ENCODE data around the gene TEPSIN.
"Not testable (repeated sequence)": the region's sequence is repeated elsewhere in the genome, so short reads cannot be mapped to it uniquely, and the experiment has no call there.

Gene TEPSIN

DNA sequence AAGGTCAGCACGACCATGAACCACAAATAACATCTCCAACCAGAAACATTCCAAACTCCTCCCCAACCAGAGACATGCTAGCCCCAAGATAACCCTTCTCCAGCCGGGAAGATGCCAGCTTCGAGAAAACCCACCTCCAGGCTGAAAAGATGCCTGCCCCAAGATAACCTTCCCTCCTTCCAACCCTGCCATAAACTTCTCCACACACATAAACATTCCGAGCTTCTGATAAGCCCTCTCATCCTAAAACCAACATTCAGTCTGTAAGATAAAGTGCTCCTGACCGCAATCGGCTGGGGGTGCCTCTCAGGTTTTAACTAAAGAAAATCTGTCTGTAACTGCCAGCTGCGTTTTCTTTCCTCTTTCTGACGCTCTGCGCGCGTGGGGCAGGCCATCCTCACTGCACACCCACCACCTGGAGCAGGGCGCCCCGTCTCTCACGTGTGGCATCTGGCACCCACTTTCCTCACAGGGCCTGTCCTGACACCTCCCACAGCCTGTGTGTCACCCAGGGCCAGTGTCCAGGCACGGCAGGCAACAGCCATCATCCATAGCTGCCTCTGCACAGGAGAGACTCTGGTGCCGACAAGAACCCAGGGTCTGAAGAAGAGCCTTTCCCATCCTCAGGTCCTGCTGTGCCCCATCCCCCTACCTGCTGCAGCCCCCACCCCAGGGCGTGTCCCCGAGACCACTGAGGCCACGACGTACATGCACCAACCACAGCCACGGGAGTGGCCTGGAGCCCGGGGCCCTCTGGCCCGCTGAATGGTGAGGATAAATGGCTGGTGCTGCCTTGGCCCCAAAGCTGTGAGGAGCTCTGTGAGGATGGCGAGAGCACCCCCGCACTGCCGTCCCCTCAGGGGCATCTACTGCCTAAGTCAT, 3.7 kb downstream of the TEPSIN start:
- no peak for DNase-seq

- DNase-seq = no peak
Observed at GRCh38 chr17:81234506-81234855, 4.4 kb downstream of the TEPSIN start.

GRCh38 chr17:81233811-81234505, 4.9 kb downstream of the TEPSIN start:
- no peak for DNase-seq

- no peak for DNase-seq
Observed at GRCh38 chr17:81233316-81233715, 5.5 kb downstream of the TEPSIN start.

DNA sequence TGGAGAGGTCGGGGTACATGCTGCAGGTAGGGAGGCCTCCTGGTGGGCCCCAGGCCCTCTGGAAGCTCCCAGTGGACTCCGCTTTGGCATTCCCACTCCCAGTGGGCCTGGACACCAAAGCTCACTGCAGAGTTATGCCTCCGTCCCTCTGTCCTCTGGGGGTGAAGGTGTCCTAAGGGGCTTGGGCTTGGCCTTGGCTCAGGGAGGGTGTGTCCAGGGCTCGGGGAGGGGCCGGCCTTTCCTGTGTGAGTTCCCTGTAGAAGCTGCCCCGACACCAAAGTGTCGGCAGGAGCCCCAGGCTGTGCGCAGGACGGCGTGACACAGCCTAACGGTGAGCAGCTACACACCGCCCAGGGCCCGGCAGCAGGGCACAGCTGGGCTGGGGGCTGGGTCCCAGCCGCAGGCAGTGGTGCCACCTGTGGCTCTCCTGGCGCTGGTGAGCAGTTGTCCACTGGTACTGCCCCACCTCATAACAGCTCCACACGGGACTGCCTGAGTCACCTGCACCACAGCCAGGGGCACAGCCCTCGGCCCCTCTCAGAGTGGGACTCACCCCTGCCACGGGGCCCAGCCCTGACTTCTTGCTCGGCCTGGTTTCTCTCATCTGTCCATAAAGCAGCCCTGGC, 6.1 kb downstream of the TEPSIN start:
- DNase-seq = no peak

DNA sequence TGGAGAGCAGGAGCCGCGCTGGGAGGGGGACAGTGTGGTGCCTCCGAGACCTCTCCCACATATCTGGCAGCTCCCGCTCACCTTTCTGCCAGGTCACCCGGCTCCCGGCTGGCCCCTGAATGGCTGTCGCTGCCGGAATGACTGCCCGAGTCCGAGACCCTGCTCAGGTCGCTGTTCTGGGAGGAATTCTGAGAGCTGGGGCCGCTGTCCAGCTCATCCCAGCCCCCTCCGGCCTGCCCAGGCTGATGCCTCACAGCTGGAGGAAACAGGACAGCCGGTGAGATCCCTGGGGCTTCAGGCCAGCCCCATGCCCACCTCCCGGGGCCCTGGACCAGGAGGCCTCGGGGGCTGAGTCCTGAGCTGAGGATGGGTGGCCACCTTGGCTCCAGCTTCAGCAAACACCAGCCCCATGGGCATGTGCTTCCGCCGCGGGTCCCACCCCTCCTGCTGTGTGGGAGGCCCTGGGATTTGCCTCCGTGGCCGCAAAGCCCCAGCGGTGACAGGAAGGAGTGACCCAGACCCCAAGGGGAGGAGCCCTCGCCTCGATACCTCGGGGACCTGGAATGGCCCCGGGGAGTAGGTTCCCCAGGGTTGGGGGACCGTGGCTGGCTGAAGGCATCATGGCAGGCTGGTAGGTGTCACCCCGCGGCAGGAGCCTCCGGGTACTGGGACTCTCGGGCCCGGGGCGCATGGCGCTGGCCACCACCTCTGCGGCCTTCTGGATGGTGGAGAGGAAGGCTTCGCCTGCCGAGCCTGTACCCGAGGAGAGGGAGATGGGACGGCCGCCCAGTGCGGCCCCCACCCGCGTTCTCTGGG, 6.9 kb downstream of the TEPSIN start:
- no peak for DNase-seq

GRCh38 chr17:81231121-81231645, 7.7 kb downstream of the TEPSIN start:
- DNase-seq = no peak

GRCh38 chr17:81230043-81230820, 8.6 kb downstream of the TEPSIN start:
- no peak for DNase-seq

DNA sequence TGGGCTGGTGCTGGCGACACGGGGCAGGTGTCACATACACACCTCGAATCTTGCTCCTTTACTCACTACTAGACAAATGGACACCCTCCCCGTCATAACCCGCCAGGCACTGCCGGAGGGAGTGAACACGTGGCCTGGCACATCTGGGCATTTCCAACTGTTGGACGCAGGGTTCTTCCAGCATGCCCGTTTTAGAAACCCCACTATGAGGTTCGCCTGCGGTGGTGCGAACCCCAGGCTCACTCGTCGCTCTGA, 9.3 kb downstream of the TEPSIN start:
- DNase-seq = no peak

DNA sequence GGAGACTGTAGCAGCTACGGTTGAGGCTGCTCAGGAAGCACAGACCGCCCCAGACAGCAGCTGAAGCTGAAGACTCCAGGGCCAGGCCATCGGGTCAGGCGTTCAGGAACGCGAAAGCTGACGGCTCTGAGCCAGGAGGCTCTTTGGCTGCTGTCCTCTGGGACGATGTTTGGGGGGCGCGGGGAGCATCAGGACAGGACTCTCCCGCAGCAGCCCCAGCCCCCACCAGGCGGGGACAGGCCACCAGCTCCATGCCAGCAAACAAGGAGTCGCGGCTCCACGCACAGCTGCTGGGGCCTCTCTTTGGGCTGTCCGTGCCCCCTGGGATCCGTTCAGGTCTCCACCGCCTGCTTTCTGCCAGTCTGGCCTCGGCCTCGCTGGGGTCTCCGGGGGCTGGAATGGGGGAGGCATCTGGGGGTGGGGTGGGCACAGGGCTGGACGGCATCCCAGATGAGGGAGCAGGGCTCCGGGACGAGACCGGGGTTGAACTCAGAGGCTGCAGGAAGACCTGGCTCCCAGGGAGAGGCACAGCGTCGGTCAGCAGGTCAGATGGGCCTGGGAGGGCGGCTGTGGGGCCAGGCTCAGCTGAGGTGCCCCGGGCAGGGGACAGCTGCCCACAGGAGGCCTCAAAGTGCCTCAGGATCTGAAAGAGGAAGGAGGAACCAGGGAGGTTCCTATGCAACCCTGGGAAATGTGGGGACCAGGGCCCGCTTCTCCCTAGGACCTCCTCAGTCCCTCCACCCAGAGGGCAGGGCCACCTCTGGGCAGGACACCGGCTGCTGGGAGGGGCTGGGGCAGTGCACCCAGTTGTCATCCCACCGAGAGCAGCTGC, 9.8 kb downstream of the TEPSIN start:
- DNase-seq = no peak

- DNase-seq = peak in 1 of 2 donors; percentile 20
Observed at GRCh38 chr17:81228420-81228819, 10.4 kb downstream of the TEPSIN start.

DNA sequence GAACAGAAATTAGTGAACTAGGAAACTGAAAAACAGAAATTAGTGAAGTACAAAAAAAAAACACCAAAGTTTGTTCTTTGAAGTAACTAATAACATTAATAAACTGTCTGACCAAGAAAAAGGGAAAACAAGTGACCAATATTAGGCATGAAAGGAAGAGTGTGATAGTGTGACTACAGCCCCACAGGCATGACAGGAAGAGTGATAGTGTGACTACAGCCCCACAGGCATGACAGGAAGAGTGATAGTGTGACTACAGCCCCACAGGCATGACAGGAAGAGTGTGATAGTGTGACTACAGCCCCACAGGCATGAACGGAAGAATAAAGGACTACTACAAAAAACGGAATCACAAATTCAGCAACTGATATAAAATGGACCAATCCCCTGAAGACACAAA, 11.2 kb downstream of the TEPSIN start:
- DNase-seq = not testable (repeated sequence)

- no peak for DNase-seq
Observed at GRCh38 chr17:81223762-81224130, 15.1 kb downstream of the TEPSIN start.

- DNase-seq = peak; percentile 95 to 99
Observed at GRCh38 chr17:81222906-81223761, 15.7 kb downstream of the TEPSIN start, which contains the start of gene CEP131. TSS of gene CEP131 (minus strand) at chr17:81222965. CDS start at chr17:81220056, 2,909 bp downstream.

- no peak for DNase-seq
Observed at GRCh38 chr17:81222620-81222905, 16.3 kb downstream of the TEPSIN start.

GRCh38 chr17:81221842-81222619, 16.8 kb downstream of the TEPSIN start:
- no peak for DNase-seq

GRCh38 chr17:81221371-81221841, 17.4 kb downstream of the TEPSIN start:
- no peak for DNase-seq

GRCh38 chr17:81219476-81220180, 19.2 kb downstream of the TEPSIN start:
- DNase-seq = no peak

DNA sequence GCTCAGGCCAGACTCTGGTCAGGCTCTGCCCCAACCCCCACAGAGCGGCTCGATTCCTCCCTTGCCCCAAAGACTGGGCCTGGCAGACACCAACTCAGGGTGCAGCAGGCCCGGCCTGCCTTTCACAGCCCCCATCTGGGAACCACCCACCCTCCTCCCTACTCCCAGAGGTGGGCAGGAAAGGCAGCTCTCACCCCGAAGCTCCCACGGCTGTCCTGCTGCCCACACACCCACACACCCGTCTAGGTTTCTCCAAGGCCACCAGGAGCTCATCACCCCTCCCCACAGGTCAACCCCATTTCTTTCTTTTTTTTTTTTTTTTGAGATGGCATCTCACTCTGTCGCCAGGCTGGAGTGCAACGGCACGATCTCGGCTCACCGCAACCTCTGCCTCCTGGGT, 19.9 kb downstream of the TEPSIN start:
- DNase-seq = no peak

Measured in hippocampal formation (tissue), 2 donors.